Measurements from ENCODE around the gene TEPSIN. TPM values are rescaled to one million over a fixed set of nuclear protein-coding genes. Genes with fewer than 3 reads are reported as not detected.

Gene TEPSIN
- 10 to 100 TPM; 16.7 to 42.9 (median 23.3) TPM for total RNA-seq

GRCh38 chr17:81238815-81239713 lies at the start of gene TEPSIN, which contains the start of gene NDUFAF8:
TEPSIN (minus strand) TSS chr17:81239055; CDS start chr17:81239033, 22 bp downstream.
NDUFAF8 (plus strand) TSS chr17:81239318; CDS start chr17:81239364, 46 bp downstream.
- peak; percentile 87 for DNase-seq
- intact Hi-C loops (cut with DNase I), result no loop called here
- peaks cover 0 to 40% (median 0%) of the 10 kb centered on the region in 3 donors for H3K36me3 ChIP-seq
- peak within 1 kb of the TSS; percentile 77 to 93 (median 88) for H3K27ac ChIP-seq
- H3K4me1 ChIP-seq, result peaks cover 27 to 59% (median 30%) of the 10 kb centered on the region in 3 donors
- WGBS, 2 donors, result 0% methylated on average over 1 to 28 of the region's 100 CpGs
- H3K4me3 ChIP-seq, result peak within 1 kb of the TSS; percentile 63 to 99 (median 81)
- H3K9me3 ChIP-seq, result no peaks in the 10 kb centered on the region
- no peaks in the 10 kb centered on the region for H3K27me3 ChIP-seq
- TF ChIP-seq POLR2A (IDR thresholded peaks at IDR 0.05), result peak in 3 of 4 donors; percentile 11 to 74 (median 53)
- TF ChIP-seq CTCF (IDR thresholded peaks at IDR 0.05), result peak in 2 of 6 experiments; percentile 19 to 22

DNA sequence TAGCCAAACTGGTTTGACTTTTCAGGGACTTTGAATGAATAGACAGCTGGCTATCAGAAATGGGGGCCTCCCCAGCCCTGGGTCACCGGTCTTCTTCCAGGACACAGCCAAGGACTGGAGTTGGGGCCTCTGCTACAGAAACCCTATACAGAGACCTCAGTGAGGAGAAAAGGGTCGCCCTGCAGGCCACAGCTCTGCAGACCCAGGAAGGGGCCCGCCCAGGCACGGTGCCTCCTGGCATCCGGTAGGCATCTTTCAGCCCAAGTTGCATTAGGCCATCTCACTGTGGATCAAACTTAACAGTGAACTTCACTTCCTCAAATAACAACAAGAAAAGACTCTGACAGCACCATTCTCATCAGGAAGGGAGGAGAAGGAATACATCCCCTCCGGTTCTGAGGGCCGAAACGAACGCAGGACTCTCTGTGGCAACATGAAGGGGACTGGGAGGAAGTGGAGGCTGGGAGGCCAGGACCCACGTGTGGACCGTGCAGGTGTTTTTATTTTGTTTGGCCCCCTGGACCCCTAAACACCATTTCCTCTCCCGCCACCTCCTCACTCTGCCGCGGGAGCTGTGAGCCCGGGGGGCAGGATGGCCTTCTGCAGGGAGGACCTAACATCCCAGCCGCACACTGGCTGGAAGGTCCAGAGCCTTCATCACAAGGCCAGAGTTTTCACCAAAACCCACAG lies 49.0 kb upstream of the TEPSIN start:
- Histone ChIP-seq H3K9me3 (no peaks in the 10 kb centered on the region), H3K36me3 (peaks cover 4 to 65% (median 12%) of the 10 kb centered on the region in 3 donors), H3K27ac (peak overlapping the region in 2 of 4 donors; percentile 13 to 36), H3K4me1 (peaks cover 16 to 67% (median 35%) of the 10 kb centered on the region in 3 donors), H3K27me3 (no peaks in the 10 kb centered on the region), H3K4me3 (no peak overlapping the region)
- intact Hi-C loops (cut with DNase I), result no loop called here
- no peak for TF ChIP-seq CTCF (IDR thresholded peaks at IDR 0.05)
- no peak for TF ChIP-seq POLR2A (IDR thresholded peaks at IDR 0.05)
- DNase-seq, result no peak
- WGBS, 2 donors, result 58 to 95% methylated on average over 4 to 10 of the region's 16 CpGs

DNA sequence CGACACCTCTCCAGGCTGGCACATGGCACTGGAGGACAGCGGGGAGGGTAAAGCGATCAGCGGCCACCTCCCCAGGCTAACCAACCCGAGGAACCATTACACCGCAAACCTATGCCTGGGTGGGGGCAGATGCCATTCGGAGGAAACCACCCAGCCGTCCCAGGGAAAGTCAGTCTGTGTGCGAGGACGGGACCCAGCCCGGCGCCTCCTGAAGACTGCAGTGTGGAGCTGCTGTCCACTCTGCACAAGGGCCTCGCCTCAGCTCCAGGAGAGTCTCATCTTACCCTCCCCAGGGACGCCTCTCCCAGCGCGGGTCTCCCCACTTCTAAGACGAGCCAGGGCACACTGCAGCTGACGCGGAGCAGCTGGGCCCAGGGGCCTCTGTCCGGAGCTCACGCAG lies 48.3 kb upstream of the TEPSIN start:
- DNase-seq, result no peak
- intact Hi-C loops (cut with DNase I), result no loop called here
- 86 to 92% methylated on average over 9 to 12 of the region's 21 CpGs for WGBS, 2 donors
- Histone ChIP-seq H3K27ac (no peak overlapping the region), H3K4me1 (peaks cover 16 to 60% (median 28%) of the 10 kb centered on the region in 3 donors), H3K4me3 (no peak overlapping the region), H3K9me3 (no peaks in the 10 kb centered on the region), H3K36me3 (peaks cover 12 to 72% (median 18%) of the 10 kb centered on the region in 3 donors), H3K27me3 (no peaks in the 10 kb centered on the region)
- TF ChIP-seq POLR2A (IDR thresholded peaks at IDR 0.05), result no peak
- TF ChIP-seq CTCF (IDR thresholded peaks at IDR 0.05), result no peak

DNA sequence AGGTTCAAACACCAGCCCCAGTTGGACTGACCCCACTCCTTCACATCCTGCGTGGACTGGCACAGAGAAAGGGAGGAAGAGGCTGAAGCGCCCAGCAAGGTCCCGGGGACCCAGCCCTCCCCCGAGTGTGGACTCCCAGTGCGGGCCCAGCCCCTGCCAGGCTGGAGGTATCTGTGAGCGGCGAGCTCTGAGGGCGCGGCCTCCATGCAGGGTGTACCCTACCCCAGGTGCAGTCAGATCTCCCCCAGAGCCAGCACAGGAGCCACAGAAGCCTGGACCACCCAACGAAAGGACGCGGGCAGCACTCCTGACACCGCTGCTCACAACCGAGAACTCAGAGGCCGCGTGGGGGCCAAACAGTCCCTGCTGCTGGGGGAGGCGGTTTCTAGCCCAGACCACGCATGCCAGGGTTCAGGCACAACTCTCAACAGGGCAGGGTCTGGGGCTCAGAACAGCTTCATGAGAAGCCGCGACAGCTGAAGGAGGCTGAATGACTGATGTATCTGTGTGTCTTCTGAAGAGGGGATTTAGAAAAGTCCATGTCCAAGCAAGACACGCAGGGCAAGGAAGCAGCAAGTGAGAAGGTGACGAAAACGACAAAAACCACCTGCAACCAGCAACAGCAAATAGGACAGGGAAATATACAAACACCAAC lies 47.8 kb upstream of the TEPSIN start:
- H3K27ac ChIP-seq, result peak overlapping the region; percentile 44 to 83 (median 66)
- H3K9me3 ChIP-seq, result no peaks in the 10 kb centered on the region
- TF ChIP-seq CTCF (IDR thresholded peaks at IDR 0.05) (no peak), POLR2A (IDR thresholded peaks at IDR 0.05) (no peak)
- DNase-seq, result no peak
- H3K27me3 ChIP-seq, result no peaks in the 10 kb centered on the region
- peaks cover 13 to 55% (median 23%) of the 10 kb centered on the region in 3 donors for H3K4me1 ChIP-seq
- peaks cover 14 to 78% (median 21%) of the 10 kb centered on the region in 3 donors for H3K36me3 ChIP-seq
- 90 to 97% methylated on average over 5 to 6 of the region's 23 CpGs for WGBS, 2 donors
- intact Hi-C loops (cut with DNase I), result no loop called here
- no peak overlapping the region for H3K4me3 ChIP-seq

Data from esophagus squamous epithelium (tissue), 5 donors.